GM19438 (cell line): ENCODE measurements around the gene DDX5.
A peak's percentile ranks its signal among the peaks of the same experiment; 100 is the strongest.

Source experiments
- ATAC-seq: cut with Tn5 transposase; IDR thresholded peaks from one replicate; pipeline ENCODE4 v1.9.1; 2021; ENCODE audit warnings: low read depth; ENCODE audit not compliant: unreplicated experiment

DDX5 gene

DNA sequence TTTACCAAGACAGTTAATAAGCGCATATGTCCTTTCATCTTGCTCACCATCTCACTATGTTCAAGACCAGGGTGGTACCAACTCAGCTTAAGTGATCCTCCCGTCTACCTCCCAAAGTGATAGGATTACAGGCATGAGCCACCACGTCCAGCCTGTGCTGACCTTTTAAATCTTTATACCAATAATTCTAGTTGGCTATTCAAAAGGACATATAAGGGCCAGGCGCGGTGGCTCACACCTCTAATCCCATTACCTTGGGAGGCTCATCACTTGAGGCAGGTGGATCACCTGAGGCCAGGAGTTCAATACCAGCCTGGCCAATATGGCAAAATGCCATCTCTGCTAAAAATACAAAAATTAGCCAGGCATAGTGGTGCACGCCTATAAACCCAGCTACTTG, 3.1 kb upstream of the DDX5 start:
- ATAC-seq = no peak

DNA sequence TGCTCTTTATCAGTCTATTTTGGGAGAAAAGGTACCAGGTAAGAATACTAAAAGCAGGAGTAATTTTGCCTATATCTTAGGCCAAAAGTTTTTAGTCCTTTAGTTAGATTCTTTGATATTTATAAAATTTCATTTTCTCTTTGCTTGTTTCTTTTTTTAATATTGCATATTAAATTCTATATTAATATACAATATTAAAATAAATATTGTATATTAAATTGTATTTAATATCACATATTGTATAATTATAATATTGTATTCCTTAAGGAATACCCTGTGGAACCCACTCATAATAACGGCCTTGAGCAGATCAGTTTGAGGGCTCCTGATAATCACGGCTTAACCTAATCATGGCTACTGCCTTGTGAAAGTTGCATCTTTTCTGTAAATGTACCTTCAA, 2.6 kb upstream of the DDX5 start:
- no peak for ATAC-seq

DNA sequence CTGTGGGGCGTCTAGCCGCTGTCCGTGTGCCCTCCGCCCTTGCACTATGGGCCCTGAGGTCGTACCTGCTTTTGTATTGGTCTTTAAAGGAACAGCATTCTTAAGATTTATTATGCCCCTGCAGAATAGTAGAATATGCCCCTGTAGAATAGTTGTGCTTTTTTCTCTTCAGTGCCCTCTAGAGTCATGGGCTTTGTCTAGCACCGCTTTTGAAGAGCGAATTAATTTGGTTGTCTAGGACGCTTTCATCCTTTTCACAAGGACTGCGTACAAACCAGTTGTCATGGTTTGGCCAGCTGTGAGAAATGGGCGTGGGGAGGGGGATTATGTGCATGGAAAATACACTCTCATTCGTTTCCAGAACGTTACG, 1.3 kb upstream of the DDX5 start:
- no peak for ATAC-seq

DNA sequence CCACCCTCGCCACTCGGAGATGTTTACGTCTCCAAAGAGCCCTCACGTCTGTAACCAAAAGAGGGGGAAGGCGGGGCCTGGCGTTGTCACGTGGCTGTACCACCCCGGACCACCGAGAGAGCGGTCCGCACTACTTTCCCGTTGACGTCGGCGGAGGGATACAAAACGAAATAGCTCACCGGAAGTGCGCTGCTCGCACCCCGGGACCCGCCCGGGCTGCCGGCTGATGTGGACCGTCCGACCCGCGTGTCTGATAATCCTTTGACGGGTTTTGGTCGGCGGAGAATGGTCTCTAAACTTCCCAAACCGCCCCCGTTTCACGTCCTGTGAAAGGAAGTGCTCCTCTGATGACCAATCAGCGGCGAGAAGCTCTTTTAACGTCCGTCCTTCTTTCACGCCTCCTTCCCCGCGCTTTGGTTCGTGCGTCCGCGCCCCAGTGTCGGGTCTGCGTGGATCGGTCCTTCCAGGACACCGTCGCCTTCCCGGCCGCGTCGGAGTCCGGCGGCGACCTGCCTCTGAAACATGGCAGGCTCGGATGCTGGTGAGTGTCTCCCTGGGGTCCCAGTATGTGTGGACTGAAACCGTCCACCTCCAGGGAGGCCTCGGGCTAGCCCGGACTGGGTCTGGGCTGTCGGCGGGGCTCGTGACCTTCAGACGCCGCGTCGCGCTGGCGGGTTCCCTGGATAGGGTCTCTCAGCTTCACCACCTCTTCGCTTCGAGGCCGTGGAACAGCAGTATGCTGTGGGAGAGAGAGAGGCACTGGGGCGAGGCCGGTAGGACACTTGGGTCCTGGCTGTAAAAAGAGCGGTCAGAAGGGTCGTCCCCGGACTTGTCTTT, 705 bp upstream of the DDX5 start, which contains the start of gene CEP95:
Gene CEP95, plus strand, starts transcription at position 402 of the 837 bp plus-strand sequence. Its CDS starts 121 bp downstream, at position 523.
- ATAC-seq = peak; percentile 67

DNA sequence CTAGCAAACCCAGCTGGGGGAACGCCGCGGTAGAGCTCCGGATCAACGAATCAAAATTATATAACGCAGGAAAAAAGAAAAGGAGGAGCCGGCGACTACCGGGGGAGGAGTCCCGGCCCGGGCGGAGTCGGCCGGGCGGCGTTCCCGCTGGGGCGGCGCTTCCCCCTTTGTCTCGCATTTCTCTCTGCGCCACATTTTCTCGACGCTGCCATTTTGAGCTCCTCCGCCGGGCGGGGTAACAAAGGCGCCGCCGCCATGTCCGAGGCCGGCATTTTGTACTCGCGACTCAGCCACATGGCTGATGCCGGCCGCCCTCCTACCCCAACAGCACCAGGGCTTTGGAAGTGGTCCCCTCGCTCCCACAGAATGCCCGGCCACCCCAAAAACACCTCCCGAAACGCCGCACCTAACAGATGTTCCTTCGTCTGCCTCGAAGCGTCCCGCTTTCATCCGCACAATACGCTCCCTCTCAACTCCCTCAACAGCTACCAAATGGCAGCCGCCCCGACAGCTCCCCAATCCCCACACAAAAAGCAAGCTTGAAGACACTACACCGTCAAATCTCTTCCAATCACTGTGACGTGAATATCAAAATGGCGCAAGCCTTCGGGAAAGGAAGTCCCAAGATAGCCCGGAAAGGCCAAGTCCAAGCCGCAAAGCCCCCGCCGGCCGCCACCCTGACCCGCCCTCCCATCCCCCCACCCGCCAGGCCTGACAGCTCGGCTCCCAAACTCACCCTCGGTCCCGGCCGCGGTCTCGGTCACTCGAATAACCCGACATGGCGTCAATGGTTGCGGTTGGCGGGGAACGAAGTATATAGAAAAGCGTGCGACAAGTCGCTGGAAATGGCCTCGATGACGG, 519 bp downstream of the DDX5 start:
- no peak for ATAC-seq

DNA sequence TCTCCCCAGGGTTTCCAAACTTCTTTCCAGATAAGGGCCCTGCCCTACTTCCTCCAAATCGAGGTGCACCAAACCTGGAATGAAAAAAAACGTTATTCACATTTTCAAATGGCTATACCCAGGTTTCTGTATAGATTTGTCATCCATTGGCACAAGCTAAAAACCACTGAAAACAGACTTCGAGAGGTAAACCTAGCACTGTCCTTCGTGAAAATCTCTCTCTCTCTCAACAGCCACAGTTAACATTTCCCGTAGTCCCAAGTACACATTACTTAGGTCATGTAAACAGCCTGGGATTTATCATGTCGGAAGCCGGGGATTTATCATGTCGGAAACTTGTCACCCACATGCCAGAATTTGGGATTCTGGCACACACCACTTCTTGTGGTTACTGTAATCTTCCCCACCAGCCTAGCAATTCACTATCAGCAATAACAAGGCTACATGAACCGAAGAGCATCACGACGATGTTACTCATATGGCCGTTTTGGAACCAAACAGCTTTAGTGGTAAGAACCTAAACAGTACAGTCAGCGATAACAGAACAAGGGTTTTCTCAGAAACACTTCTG, 1.2 kb downstream of the DDX5 start:
- ATAC-seq = no peak

DNA sequence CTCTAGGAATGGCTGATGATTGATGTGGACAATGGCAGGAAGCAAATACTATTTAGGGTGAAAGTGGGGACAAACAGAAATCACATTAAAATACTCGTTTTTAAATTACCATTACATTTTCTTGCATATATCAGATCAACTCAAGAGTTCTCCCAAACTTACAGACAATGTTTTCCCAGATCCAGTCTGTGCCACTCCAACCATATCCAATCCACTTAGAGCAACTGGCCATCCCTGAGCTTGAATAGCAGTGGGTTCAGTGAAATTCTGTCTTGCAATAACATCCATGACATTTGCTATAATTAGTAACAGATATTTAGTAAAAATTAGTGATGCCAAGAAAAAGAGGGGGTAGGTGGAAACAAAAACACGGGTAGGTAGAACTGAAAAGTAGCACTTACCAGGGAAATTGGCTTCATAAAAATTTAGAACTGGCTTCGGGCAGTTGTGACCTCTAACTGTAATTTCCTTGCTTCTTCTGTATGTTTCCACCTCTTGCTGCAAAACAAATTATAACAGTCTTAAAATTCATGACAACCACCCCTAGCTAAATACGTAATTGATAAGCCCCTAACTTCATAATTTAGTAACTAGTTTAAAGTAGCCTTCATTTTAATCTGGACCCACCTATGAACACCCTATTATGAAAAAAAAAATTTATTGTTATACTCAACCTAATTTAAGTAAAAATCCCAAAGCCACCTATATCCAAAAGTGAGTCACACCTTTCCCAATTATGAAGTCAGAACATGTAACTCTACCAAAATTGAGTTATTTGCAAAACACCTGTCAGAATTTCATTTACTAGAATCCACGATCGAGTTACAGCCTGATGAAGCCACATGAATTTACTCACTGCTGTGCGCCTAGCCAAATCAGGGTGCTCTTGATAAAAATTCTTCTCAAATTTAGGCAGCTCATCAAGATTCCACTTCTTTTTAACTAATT, 2.0 kb downstream of the DDX5 start:
- ATAC-seq = no peak

DNA sequence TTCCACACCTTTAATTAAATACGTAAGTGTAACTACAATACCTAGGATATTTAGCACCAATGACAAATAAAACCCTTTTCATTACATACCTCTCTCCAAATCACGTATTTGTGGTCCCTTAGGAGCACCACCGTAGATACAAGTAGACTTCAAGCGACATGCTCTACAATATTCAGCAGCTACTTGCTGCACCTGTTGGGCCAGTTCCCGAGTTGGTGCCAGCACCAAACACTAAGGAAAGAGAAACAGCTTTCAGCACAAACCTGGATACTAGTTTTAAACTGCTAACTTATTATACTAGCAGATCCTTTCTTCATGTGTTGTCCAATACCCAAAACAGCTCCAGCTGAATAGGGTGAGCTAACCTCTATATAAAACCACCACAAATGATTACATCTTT, 2.7 kb downstream of the DDX5 start:
- ATAC-seq = no peak

DNA sequence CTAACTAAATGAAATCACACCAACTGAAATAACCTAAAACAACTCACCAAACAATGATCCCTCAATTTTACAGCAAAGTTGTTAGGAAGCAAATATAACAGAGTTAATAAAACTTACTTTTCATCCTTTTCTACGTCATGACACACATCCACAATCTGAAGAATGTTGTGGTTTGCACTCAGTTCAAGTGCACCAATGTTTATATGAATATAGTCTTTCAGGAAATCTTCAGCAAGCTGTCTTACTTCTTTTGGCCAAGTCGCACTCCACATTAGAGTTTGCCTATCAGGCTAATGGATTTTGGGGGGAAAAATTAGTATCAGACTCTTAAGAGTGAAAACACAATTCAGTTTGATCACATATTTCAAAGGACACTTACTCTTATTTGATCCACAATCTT, 3.3 kb downstream of the DDX5 start:
- no peak for ATAC-seq

DNA sequence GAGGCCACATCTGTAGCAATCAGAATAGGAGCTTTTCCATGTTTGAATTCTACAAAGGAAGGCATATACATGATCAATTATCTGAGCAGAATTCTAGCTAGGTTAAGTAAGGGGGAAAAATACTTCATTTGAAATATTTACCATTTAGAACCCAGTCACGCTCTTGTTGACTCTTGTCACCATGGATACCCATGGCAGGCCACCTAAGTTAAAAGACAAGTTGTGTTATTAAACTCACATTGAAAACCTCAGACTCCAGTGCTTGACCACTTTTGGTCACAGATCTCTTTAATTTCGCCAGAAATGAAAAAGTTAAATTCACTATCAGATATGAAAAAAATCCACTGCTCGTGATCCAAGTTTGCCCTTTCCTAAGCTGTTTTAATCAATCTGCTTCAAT, 4.1 kb downstream of the DDX5 start:
- ATAC-seq = no peak

DNA sequence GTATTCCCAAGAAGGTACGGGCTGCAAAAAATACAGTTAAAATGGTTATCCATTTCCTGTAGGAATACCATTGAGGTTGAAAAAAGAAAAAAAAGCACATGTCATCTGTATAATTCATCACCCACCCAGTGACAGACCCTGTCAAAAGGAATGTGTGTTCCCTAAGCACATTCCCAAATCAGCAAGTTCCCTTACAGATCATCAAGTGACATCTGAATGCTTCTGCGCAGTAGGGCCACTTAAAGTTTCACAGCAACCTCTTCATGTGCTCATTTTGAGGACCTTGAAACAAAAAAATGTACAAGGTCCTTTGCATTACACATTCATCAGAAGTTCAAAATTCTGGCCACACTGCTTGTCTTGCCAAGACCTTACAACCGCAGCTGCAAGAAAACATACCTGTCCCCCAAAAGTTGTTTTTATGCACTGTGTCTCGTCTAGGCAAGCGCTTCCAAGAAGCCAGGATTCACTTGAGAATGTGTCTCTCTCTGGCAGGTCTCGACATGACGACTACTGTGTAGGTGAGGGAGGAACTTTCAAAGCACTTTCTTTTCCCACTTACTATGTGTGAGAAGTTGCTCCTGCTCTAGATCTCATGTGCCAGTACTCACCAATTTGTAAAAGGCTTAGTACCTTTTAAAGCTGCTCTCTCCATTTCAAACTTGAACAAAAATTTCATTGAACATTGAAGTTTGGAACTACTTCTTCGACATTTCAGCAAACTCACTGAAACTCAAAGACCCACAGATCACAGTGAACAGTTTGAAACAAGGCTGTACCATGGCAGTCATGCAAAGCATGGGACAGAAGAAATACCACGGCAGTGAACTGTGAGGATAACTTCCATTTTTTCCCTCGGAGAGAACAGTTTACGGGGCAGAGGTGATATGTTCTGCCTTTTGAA, 5.0 kb downstream of the DDX5 start:
- ATAC-seq = no peak

DNA sequence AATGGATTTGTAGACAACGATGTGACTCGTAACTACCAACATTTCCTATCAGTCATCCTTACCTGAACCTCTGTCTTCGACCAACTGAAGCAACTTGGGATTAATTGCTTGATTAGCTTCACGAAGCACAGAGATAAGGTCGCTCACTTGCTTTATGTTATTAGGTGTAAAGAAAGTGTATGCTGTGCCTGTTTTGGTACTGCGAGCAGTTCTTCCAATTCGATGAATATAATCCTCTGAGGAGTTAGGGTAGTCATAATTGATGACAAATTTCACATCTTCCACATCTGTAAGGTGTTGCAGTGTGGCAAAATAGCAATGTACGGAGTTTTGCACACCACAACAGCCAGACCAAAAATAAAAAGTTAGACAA, 5.6 kb downstream of the DDX5 start:
- no peak for ATAC-seq

DNA sequence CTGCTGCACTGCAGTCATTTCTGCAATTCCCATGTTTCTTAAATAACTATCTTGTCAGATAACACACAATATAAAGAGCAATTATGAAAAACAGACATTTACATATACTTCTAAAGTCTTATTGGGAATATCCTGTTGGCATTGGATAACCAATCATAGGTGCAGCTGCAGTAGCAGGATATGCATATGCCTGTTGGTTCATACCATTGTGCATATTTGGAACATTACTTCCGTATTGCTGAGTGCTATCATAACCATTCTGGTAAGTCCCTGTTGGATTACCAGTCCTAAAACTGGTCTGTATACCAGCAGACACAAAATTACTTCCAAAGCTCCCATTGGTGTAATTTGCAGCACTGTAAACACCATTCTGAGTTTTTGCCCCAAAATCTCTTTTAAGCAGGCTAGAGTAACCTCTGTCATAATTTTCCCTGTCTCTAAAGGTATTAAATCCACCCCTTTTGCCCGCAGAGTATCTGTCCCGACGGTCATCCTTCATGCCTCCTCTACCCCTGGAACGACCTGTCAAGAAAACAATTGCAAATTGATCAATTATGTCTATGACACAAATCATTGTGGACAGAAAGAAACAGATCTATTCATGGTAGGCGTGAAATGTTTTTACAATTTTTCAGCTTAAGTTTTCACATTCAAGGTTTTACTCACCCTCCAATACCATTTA, 6.1 kb downstream of the DDX5 start:
- ATAC-seq = no peak

DNA sequence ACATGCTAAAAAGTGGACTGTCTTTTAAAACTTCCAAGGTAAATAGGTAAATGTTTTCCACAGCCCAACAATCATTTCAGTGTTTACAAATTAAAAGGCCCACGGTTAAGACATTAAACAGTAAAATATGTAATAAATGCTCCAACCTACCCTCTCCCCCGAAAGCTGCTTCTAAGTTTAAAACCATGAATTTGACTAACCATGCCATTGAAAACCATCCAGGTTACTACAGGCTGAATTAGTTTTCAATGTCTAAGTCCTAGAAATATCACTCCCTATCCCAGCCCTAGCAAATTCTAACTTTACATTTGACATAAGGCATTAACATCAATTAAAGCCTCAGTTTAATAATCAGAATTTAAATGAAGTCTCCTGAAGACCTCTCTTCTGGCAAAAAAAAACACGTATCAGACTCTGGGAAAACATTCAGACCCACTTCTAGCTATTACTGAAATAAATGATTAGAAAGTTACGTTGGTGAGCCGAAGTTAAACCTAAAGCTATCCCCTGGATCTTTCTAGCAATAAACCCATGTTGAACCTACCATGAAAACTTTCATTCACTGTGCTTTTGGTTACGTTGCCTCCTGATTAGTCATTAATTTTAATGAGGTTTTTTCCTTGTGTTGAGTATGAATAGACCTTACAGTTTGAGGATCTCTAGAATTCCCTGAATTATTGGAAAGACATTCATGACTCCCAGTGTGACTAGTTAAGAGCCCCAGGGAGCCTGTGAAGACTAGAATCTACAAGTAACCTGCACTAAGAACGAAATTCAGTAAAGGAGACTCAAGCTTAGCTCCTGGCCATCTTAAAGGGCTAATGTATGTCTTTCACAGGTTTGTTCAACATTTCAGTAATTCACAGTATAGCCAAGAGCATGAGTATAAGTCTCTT, 7.5 kb downstream of the DDX5 start:
- ATAC-seq = no peak

DNA sequence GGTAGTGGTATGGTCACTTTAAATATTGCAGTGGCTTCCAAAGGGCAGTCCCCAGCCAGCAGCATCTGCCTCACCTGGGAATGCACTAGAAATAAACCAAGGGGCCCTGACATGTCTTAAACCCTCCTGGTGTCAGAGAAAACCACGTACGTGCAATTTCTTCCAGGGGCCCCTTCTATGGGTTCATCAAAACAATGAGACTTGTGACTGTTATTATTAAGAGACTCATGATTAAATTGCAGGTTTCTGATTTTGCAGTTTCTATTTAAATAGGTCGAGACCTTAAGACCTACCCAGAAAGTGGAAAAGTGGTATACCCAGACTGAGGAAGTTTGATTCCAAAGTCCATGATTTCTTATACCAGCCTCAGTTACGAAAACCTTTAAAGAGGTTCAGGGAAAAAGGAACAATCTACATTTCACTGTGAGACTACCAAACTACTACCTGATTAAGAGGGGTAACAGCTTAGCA, 8.5 kb downstream of the DDX5 start:
- no peak for ATAC-seq

DNA sequence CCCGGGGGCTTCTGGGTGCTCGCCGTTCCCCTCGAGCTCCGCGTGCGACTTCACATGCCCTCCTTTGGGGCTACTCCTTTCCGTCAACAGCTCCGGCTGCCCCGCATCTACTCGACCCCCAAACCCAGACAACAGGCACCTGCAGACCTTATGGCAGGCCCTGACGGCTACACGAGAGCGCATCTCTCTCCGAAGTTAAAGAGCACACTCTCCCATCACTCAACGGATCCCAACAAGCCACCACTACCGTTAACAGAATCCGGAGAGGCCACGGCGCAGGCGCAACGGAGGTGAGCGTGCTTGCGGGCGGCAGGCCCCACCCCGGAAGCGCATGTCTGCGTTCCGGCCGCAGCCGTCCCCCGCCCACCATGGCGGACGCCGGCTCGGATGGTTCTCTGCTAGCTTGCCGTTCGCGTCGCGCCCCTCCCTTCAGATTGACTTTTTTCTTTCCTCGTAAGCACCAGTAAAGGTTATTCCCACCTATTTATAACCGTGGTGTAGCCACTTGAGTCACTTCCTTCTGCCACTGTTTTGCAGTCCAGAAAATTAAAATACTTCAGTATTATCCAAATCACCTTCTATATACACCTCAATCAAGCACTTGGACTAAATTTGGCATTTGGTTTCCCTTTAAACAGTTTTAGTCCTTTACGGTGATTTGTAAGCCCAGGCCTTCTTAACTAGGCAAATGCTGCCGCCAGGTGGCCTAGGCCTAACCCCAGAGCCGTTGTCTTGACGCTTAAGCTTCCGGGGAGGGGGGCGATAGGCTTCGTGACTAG, 9.1 kb downstream of the DDX5 start, which contains the start of gene POLG2:
Gene POLG2, minus strand, starts transcription at position 269 of the 779 bp plus-strand sequence. Its CDS starts 86 bp downstream, at position 183.
- ATAC-seq = peak; percentile 76

DNA sequence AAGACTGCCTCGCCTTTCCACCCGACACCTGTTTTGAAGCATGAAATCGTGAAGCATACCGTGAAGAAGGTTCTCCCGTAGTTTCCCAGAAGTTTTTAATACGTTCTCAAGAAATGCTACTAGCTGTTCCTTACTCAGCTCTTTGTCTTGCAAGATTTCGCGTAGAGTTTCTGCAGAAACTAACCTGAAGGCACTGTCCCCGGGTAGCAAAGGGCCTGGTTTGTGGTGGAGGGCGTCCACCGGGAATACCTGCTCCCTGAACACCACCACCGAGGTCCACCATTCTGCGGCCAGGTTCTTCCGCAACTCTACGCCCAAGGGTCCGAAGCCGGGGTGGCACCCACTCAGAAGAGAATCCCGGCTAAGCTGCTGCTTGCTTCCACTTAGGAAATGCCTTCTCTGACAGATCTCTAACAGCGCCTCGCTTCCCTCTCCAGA, 9.7 kb downstream of the DDX5 start:
- ATAC-seq = no peak
